ENCODE data around the gene MAN1A1. TPM values are rescaled to one million over a fixed set of nuclear protein-coding genes. Genes with fewer than 3 reads are reported as not detected.

The MAN1A1 gene
- total RNA-seq, 3 donors from 2014 or later = 45.1 to 74.2 (median 66.4) TPM

- H3K4me3 ChIP-seq = no peak overlapping the region
- no peaks in the 10 kb centered on the region for H3K4me1 ChIP-seq (ENCODE audit: low read depth)
- DNase-seq (no peak), ATAC-seq (no peak)
- no peaks in the 10 kb centered on the region for H3K9me3 ChIP-seq
- no peaks in the 10 kb centered on the region for H3K36me3 ChIP-seq (ENCODE audit: low read depth)
- no peak for TF ChIP-seq CTCF (IDR thresholded peaks at IDR 0.05)
- intact Hi-C loops (cut with DNase I, micrococcal nuclease) = no loop called here
Measured at GRCh38 chr6:119195204-119195603, 154.4 kb downstream of the MAN1A1 start.

DNA sequence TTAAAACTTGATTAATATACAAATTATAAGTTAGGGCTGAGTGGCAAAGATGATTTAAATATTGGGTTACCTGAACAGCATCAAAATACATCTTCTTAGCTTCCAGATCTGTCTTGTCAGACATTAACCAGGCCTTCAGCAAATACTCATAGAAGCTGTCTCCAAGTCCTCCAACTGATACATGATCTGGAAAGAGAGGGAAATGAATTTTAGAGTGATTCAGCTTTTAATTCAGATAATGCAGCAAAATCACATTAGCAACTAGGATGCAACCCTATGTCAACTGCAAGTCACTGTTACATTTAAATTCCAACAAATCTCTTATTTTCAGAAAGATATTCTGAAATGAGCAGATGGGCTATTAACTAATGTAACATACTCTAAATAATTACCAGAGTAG lies 155.9 kb downstream of the MAN1A1 start:
- Histone ChIP-seq H3K4me3 (no peak overlapping the region), H3K9me3 (no peaks in the 10 kb centered on the region), H3K36me3 (ENCODE audit: low read depth) (no peaks in the 10 kb centered on the region), H3K4me1 (ENCODE audit: low read depth) (no peaks in the 10 kb centered on the region)
- DNase-seq = no peak
- TF ChIP-seq CTCF (IDR thresholded peaks at IDR 0.05) = no peak
- intact Hi-C loops (cut with DNase I, micrococcal nuclease) = no loop called here
- no peak for ATAC-seq

DNA sequence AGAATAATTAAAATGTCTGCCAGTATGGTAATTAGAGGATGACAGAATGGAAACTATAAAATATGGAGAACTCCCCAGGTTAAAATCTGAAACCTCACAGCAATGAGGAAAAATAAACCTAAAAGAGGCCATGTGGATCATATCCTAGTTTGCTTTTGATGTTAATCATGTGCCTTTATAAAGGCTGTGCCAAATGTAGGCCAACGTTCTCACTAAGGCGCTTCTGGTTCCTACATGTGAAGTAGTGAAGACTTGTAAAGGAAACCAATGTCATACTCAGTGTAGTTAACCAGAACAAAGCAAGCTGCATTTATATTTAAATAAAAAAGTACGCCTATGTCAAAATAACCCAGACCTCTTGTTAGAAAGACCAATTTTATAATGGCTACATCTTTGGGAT lies 157.4 kb downstream of the MAN1A1 start:
- Histone ChIP-seq H3K4me3 (no peak overlapping the region), H3K9me3 (no peaks in the 10 kb centered on the region), H3K36me3 (ENCODE audit: low read depth) (no peaks in the 10 kb centered on the region), H3K4me1 (ENCODE audit: low read depth) (no peaks in the 10 kb centered on the region)
- intact Hi-C loops (cut with DNase I, micrococcal nuclease) = no loop called here
- ATAC-seq = no peak
- no peak for DNase-seq
- TF ChIP-seq CTCF (IDR thresholded peaks at IDR 0.05) = no peak

DNA sequence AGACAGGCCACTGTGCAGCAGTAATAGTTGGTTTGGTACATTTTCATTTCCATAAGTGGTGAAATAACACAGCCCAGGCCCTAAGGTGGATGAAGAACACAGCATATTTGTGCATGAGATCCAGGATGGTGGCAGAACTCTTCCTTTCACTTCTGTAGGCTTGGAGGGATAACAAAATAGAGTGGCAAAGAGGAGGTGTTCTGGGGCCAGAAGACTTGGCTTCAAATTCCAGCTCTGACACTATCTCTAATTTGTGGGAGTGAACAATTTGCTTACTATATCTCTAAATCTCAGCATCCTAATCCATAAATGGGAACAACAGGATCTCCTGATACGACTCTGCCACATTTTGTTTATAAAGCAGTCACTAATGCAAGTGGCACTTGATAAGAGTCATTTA lies 159.4 kb downstream of the MAN1A1 start:
- ATAC-seq = no peak
- no peaks in the 10 kb centered on the region for H3K36me3 ChIP-seq (ENCODE audit: low read depth)
- H3K4me3 ChIP-seq = no peak overlapping the region

GRCh38 chr6:119189498-119189897 lies 160.1 kb downstream of the MAN1A1 start:
- ATAC-seq (no peak), DNase-seq (no peak)
- Histone ChIP-seq H3K36me3 (ENCODE audit: low read depth) (no peaks in the 10 kb centered on the region), H3K4me1 (ENCODE audit: low read depth) (no peaks in the 10 kb centered on the region), H3K9me3 (no peaks in the 10 kb centered on the region), H3K4me3 (no peak overlapping the region)
- intact Hi-C loops (cut with DNase I, micrococcal nuclease) = no loop called here
- TF ChIP-seq CTCF (IDR thresholded peaks at IDR 0.05) = no peak

More for the DNA sequence above, 159.4 kb downstream of the MAN1A1 start:
- Histone ChIP-seq H3K9me3 (no peaks in the 10 kb centered on the region), H3K4me1 (ENCODE audit: low read depth) (no peaks in the 10 kb centered on the region)
- intact Hi-C loops (cut with DNase I, micrococcal nuclease) = no loop called here
- TF ChIP-seq CTCF (IDR thresholded peaks at IDR 0.05) = no peak
- DNase-seq = no peak

DNA sequence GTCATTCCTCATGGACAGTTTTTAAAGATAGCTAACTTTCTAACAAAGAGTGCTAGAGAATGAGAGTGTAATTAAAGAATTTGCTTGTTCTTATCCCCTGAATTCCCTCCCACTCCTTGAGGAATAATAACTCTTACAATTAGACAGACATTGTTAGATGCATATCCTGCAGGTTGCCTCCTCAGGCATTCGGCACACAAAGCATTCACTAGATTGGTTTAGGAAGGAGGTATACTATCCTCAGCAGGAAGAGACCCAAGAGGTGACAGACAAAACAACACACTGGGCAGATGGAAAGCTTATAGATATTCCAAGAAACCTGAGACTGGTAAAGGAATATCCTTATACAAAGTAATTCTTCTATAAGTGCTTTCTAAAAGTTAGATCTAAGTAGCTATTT lies 162.0 kb downstream of the MAN1A1 start:
- no peak for TF ChIP-seq CTCF (IDR thresholded peaks at IDR 0.05)
- Histone ChIP-seq H3K9me3 (no peaks in the 10 kb centered on the region), H3K4me1 (ENCODE audit: low read depth) (no peaks in the 10 kb centered on the region), H3K36me3 (ENCODE audit: low read depth) (no peaks in the 10 kb centered on the region), H3K4me3 (no peak overlapping the region)
- intact Hi-C loops (cut with DNase I, micrococcal nuclease) = no loop called here
- ATAC-seq (no peak), DNase-seq (no peak)

Measured in mucosa of descending colon (tissue), 3 donors.